ENCODE data around the gene ELAPOR1.

DNA sequence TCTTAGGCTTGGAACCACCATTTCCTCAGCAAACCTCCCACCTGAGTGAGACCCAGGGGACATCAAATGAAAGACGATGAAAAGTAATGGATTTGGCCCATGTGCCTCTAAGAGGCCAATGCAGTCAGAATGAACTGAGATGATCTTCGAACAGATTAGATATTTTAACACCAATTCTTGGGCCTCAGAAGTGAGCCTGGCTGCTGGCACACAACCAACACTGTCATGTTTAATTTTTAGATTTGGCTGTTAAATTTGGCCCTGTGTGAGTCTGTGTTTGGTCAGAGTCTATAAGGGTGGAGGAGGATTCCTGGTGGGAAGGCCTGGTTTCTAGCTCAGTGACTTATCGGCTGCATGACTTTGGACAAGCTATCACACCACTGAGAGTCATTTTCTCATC is 45.4 kb downstream of the ELAPOR1 start:
- TF ChIP-seq L3MBTL2 (IDR thresholded peaks at IDR 0.05) (no peak), EZH2 (IDR thresholded peaks at IDR 0.05; ENCODE audit: borderline replicate concordance, low read depth, low read length) (no peak), HMG20A (CRISPR knock-in tag; conservative IDR thresholded peaks at IDR 0.05) (no peak), MTF1 (CRISPR knock-in tag; IDR thresholded peaks at IDR 0.05; ENCODE audit: borderline replicate concordance) (no peak), YY1 (IDR thresholded peaks at IDR 0.05; ENCODE audit: borderline replicate concordance in 1 of 3, control insufficient read depth in 1 of 3, extremely low read depth in 1 of 3, insufficient read depth in 3 of 3, insufficient read length in 1 of 3, insufficient replicate concordance in 2 of 3, low read depth in 1 of 3, low read length in 2 of 3) (no peak), DPF2 (IDR thresholded peaks at IDR 0.05) (no peak), ZNF165 (CRISPR knock-in tag; IDR thresholded peaks at IDR 0.05; ENCODE audit: borderline replicate concordance) (no peak), RCOR1 (IDR thresholded peaks at IDR 0.05; ENCODE audit: borderline replicate concordance in 1 of 2, low read depth in 2 of 2, low read length in 2 of 2) (no peak), CEBPB (tag; IDR thresholded peaks at IDR 0.05) (no peak)
- TF ChIP-seq, protein P1, sequence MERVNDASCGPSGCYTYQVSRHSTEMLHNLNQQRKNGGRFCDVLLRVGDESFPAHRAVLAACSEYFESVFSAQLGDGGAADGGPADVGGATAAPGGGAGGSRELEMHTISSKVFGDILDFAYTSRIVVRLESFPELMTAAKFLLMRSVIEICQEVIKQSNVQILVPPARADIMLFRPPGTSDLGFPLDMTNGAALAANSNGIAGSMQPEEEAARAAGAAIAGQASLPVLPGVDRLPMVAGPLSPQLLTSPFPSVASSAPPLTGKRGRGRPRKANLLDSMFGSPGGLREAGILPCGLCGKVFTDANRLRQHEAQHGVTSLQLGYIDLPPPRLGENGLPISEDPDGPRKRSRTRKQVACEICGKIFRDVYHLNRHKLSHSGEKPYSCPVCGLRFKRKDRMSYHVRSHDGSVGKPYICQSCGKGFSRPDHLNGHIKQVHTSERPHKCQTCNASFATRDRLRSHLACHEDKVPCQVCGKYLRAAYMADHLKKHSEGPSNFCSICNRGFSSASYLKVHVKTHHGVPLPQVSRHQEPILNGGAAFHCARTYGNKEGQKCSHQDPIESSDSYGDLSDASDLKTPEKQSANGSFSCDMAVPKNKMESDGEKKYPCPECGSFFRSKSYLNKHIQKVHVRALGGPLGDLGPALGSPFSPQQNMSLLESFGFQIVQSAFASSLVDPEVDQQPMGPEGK (CRISPR knock-in tag; IDR thresholded peaks at IDR 0.05; ENCODE audit: borderline replicate concordance), result no peak
- TF ChIP-seq, protein P2, sequence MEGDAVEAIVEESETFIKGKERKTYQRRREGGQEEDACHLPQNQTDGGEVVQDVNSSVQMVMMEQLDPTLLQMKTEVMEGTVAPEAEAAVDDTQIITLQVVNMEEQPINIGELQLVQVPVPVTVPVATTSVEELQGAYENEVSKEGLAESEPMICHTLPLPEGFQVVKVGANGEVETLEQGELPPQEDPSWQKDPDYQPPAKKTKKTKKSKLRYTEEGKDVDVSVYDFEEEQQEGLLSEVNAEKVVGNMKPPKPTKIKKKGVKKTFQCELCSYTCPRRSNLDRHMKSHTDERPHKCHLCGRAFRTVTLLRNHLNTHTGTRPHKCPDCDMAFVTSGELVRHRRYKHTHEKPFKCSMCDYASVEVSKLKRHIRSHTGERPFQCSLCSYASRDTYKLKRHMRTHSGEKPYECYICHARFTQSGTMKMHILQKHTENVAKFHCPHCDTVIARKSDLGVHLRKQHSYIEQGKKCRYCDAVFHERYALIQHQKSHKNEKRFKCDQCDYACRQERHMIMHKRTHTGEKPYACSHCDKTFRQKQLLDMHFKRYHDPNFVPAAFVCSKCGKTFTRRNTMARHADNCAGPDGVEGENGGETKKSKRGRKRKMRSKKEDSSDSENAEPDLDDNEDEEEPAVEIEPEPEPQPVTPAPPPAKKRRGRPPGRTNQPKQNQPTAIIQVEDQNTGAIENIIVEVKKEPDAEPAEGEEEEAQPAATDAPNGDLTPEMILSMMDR (IDR thresholded peaks at IDR 0.05 in 2 of 3, conservative IDR thresholded peaks at IDR 0.05 in 1 of 3; ENCODE audit: insufficient read depth in 2 of 3, low read depth in 1 of 3, low read length in 3 of 3), result no peak
- TF ChIP-seq, protein P3, sequence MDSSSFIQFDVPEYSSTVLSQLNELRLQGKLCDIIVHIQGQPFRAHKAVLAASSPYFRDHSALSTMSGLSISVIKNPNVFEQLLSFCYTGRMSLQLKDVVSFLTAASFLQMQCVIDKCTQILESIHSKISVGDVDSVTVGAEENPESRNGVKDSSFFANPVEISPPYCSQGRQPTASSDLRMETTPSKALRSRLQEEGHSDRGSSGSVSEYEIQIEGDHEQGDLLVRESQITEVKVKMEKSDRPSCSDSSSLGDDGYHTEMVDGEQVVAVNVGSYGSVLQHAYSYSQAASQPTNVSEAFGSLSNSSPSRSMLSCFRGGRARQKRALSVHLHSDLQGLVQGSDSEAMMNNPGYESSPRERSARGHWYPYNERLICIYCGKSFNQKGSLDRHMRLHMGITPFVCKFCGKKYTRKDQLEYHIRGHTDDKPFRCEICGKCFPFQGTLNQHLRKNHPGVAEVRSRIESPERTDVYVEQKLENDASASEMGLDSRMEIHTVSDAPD (CRISPR knock-in tag; IDR thresholded peaks at IDR 0.05), result no peak
- TF ChIP-seq, protein P4, sequence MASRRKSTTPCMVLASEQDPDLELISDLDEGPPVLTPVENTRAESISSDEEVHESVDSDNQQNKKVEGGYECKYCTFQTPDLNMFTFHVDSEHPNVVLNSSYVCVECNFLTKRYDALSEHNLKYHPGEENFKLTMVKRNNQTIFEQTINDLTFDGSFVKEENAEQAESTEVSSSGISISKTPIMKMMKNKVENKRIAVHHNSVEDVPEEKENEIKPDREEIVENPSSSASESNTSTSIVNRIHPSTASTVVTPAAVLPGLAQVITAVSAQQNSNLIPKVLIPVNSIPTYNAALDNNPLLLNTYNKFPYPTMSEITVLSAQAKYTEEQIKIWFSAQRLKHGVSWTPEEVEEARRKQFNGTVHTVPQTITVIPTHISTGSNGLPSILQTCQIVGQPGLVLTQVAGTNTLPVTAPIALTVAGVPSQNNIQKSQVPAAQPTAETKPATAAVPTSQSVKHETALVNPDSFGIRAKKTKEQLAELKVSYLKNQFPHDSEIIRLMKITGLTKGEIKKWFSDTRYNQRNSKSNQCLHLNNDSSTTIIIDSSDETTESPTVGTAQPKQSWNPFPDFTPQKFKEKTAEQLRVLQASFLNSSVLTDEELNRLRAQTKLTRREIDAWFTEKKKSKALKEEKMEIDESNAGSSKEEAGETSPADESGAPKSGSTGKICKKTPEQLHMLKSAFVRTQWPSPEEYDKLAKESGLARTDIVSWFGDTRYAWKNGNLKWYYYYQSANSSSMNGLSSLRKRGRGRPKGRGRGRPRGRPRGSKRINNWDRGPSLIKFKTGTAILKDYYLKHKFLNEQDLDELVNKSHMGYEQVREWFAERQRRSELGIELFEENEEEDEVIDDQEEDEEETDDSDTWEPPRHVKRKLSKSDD (conservative IDR thresholded peaks at IDR 0.05; ENCODE audit: low read length), result no peak

All from K562 (cell line).